Loucy (cell line): ENCODE measurements around the gene TPM1.

ENCODE experiments used
- H2AFZ ChIP-seq: fragments of 200-600 bp; sonication (generic); 2 replicates; pipeline ENCODE4 v1.6.0; 2016; ENCODE audit warnings: antibody characterized with exemption, mild to moderate bottlenecking, low read length, moderate library complexity
- H3F3A ChIP-seq: fragments of 200-600 bp; 2 replicates; pipeline ENCODE4 v1.6.0; 2016; ENCODE audit warnings: antibody characterized with exemption, low read depth, mild to moderate bottlenecking
- H3K27me3 ChIP-seq: fragments of 200-600 bp; sonication (generic); 2 replicates; pipeline ENCODE4 v1.6.1; 2014; ENCODE audit warnings: low read length, mild to moderate bottlenecking; ENCODE audit not compliant: insufficient read depth, poor library complexity, severe bottlenecking
- H3K36me3 ChIP-seq: fragments of 200-600 bp; sonication (generic); 2 replicates; pipeline ENCODE4 v1.6.1; 2016; ENCODE audit warnings: low read length; ENCODE audit not compliant: insufficient read depth
- H3K4me1 ChIP-seq: fragments of 200-600 bp; sonication (generic); 2 replicates; pipeline ENCODE4 v1.5.1; 2014; ENCODE audit warnings: low read length, mild to moderate bottlenecking; ENCODE audit not compliant: insufficient read depth, poor library complexity, severe bottlenecking
- H3K4me2 ChIP-seq: fragments of 200-600 bp; sonication (generic); 2 replicates; pipeline ENCODE4 v1.6.0; 2014; ENCODE audit warnings: antibody characterized with exemption, low read length, low read depth, mild to moderate bottlenecking; ENCODE audit not compliant: poor library complexity, severe bottlenecking
- H3K4me3 ChIP-seq: fragments of 200-600 bp; sonication (generic); 2 replicates; pipeline ENCODE4 v1.5.1; 2014; ENCODE audit warnings: low read length, mild to moderate bottlenecking, mixed read lengths; ENCODE audit not compliant: poor library complexity, severe bottlenecking
- H3K79me2 ChIP-seq: fragments of 200-600 bp; sonication (generic); 2 replicates; pipeline ENCODE4 v1.6.1; 2014; ENCODE audit warnings: low read length; ENCODE audit not compliant: insufficient read depth
- H3K9ac ChIP-seq: fragments of 200-600 bp; sonication (generic); 2 replicates; pipeline ENCODE4 v1.6.0; 2014; ENCODE audit warnings: mild to moderate bottlenecking, low read depth, low read length, moderate library complexity; ENCODE audit not compliant: poor library complexity, severe bottlenecking
- H3K9me2 ChIP-seq: fragments of 200-600 bp; sonication (generic); replicated peaks from 2 replicates; pipeline ENCODE4 v1.6.1; 2016; ENCODE audit warnings: low read depth, low read length, mixed read lengths
- H3K9me3 ChIP-seq: fragments of 200-600 bp; sonication (generic); 2 replicates; pipeline ENCODE4 v1.6.1; 2014; ENCODE audit warnings: mild to moderate bottlenecking, antibody characterized with exemption, low read length, low read depth; ENCODE audit not compliant: insufficient read depth
- H4K20me1 ChIP-seq: fragments of 200-600 bp; sonication (generic); 2 replicates; pipeline ENCODE4 v1.6.0; 2014; ENCODE audit warnings: antibody characterized with exemption, low read length, mild to moderate bottlenecking; ENCODE audit not compliant: insufficient read depth, poor library complexity, severe bottlenecking
- EZH2phosphoT487 ChIP-seq: fragments of 200-600 bp; IDR thresholded peaks from 2 replicates; pipeline ENCODE4 v1.6.1; 2018; ENCODE audit warnings: antibody characterized with exemption, mild to moderate bottlenecking, moderate library complexity, borderline replicate concordance
- TF ChIP-seq, protein P1 (sequence below): fragments of 200-600 bp; sonication (generic); conservative IDR thresholded peaks from 2 replicates; pipeline ENCODE4 v1.5.1; 2014; ENCODE audit warnings: mild to moderate bottlenecking, antibody characterized with exemption, low read length

TPM1 gene

DNA sequence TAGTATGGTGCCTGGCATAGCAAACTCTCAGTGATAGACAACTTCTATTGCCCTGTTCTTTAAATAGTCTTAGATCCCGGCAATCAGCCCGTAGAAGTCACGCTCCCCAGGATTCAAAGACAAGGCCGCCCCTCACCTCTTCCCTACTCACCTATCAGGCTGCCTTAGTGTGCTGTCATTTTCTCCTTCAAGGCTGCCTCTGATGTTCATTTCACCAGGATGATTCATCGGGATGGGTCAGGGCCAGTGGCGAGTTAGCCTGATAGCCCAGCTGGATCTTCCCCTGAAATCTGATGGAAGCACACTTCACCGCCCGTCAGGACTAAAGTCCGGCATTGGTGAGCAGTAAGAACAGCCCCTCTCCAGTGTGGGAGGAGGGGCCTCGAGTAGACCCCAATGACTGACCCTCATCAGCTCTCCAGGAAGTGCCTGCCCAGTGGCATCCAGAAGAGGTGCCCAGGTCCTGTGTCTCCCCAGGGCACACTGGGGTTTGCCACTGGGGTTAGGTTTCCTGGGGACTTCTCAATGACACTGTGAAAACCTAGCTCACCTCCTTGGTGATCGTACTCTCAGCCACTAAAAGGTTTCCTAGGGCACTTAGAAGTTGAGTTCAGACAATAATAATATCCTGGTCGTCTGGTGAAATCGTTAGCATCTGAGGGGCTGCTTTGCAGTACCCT is 37.5 kb downstream of the TPM1 start:
- H3K27me3 ChIP-seq = no peaks in the 10 kb centered on the region
- H4K20me1 ChIP-seq = no peaks in the 10 kb centered on the region
- H3K9me2 ChIP-seq = no peaks in the 10 kb centered on the region
- H2AFZ ChIP-seq = no peak overlapping the region
- no peak overlapping the region for H3K4me2 ChIP-seq
- no peak overlapping the region for H3K4me3 ChIP-seq
- H3K9ac ChIP-seq = no peak overlapping the region
- peaks cover 22% of the 10 kb centered on the region for H3K4me1 ChIP-seq
- no peaks in the 10 kb centered on the region for H3K9me3 ChIP-seq
- no peaks in the 10 kb centered on the region for H3K79me2 ChIP-seq
- H3F3A ChIP-seq = no peaks in the 10 kb centered on the region
- no peaks in the 10 kb centered on the region for H3K36me3 ChIP-seq
- TF ChIP-seq, protein P1, sequence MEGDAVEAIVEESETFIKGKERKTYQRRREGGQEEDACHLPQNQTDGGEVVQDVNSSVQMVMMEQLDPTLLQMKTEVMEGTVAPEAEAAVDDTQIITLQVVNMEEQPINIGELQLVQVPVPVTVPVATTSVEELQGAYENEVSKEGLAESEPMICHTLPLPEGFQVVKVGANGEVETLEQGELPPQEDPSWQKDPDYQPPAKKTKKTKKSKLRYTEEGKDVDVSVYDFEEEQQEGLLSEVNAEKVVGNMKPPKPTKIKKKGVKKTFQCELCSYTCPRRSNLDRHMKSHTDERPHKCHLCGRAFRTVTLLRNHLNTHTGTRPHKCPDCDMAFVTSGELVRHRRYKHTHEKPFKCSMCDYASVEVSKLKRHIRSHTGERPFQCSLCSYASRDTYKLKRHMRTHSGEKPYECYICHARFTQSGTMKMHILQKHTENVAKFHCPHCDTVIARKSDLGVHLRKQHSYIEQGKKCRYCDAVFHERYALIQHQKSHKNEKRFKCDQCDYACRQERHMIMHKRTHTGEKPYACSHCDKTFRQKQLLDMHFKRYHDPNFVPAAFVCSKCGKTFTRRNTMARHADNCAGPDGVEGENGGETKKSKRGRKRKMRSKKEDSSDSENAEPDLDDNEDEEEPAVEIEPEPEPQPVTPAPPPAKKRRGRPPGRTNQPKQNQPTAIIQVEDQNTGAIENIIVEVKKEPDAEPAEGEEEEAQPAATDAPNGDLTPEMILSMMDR = no peak
- TF ChIP-seq EZH2phosphoT487 = no peak

DNA sequence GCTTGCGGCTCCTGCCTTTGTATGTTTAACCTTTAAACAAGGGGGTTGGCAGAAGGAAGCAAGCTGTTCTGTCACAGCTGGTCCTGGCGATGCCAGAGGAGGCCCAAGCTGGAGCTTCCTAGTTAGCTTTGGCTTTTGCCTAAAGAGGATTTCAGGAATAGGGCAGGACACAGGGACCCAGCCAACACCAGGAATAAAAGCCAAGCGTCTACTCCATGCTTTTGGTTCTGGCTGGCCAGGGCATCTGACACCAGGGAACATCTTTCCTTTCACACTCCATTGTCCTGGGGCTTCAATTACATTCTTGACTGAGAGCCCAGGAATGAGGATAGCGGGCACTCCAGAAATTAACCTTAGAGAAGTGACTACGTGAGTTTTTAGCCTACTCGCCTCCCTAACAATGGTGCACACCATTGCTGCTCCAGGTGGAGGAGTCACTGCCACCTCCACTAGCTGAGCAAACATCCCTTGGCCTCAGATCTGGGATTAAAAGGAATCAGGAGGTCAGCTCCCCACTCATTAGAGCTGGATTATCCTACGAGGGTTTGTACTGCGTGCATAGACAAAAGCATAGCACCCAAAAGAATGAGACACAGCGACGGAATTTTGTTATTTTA is 38.2 kb downstream of the TPM1 start:
- TF ChIP-seq EZH2phosphoT487 = no peak
- Histone ChIP-seq H3K9ac (no peak overlapping the region), H3K4me2 (no peak overlapping the region), H2AFZ (no peak overlapping the region), H3K4me1 (peaks cover 18% of the 10 kb centered on the region), H4K20me1 (no peaks in the 10 kb centered on the region), H3K9me2 (no peaks in the 10 kb centered on the region), H3K27me3 (no peaks in the 10 kb centered on the region), H3K9me3 (no peaks in the 10 kb centered on the region), H3F3A (no peaks in the 10 kb centered on the region), H3K4me3 (no peak overlapping the region), H3K79me2 (no peaks in the 10 kb centered on the region), H3K36me3 (no peaks in the 10 kb centered on the region)

DNA sequence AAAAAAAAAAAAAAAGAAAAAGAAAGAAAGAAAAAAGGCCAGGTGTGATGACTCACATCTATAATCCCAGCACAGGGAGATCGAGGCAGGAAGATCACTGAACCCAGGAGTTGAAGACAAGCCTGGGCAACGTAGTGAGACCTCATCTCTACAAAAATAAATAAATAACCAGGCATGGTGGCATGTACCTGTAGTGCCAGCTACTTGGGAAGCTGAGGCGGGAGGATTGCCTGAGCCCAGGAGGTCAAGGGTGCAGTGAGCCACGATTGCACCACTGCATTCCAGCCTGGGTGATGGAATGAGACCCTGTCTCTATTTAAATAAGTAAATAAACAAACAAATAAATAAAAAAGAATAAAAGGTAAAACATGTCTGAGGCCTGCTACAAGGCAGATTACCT is 39.8 kb downstream of the TPM1 start:
- TF ChIP-seq, protein P1 = no peak
- no peak for TF ChIP-seq EZH2phosphoT487
- peaks cover 3% of the 10 kb centered on the region for H3K4me1 ChIP-seq
- H3K9me3 ChIP-seq = no peaks in the 10 kb centered on the region
- H3K4me3 ChIP-seq = no peak overlapping the region
- H3K9me2 ChIP-seq = no peaks in the 10 kb centered on the region
- H4K20me1 ChIP-seq = no peaks in the 10 kb centered on the region
- no peaks in the 10 kb centered on the region for H3F3A ChIP-seq
- no peaks in the 10 kb centered on the region for H3K36me3 ChIP-seq
- H3K4me2 ChIP-seq = no peak overlapping the region
- no peaks in the 10 kb centered on the region for H3K79me2 ChIP-seq
- no peaks in the 10 kb centered on the region for H3K27me3 ChIP-seq
- H2AFZ ChIP-seq = no peak overlapping the region
- no peak overlapping the region for H3K9ac ChIP-seq
